GM21515 (cell line): ENCODE results near the gene AIPL1.

Source experiments
- ATAC-seq: cut with Tn5 transposase; IDR thresholded peaks from one replicate; pipeline ENCODE4 v1.9.1; 2021; ENCODE audit not compliant: unreplicated experiment

AIPL1 gene

DNA sequence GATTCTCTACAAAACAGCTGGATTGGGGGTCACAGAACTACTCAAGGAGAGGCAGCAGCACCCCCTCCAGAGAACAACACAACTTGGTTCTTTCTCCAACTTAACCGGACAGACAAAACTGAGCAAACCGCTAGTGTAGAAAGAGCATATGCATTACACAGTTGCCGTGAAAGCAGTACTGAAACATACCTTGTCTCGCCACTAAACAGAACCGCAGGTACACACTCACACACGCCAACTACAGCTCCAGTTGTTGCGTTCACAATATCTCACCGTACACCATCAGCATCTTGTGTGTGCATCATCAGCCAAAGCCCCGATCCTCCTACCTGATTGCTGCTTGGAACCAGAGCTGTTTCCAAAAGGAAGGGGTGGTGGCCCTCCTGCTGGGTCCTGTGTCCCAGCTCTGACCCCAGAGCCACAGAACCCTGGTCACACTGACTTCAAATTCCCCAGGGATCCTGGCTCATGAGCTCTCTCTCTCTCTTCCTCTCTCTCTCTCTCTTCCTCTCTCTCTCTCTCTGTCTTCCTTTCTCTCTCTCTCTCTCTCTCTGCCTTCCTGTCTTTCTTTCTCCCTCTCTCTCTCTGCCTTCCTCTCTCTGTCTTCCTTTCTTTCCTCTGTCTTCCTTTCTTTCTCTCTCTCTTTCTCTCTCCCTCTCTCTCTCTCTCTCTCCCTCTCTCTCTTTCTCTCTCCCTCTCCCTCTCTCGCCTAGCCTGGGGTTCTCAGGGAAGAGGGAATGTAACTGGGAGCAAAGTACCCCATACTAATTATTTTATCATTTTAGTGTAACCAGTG, 17.7 kb upstream of the AIPL1 start:
- ATAC-seq, result no peak

DNA sequence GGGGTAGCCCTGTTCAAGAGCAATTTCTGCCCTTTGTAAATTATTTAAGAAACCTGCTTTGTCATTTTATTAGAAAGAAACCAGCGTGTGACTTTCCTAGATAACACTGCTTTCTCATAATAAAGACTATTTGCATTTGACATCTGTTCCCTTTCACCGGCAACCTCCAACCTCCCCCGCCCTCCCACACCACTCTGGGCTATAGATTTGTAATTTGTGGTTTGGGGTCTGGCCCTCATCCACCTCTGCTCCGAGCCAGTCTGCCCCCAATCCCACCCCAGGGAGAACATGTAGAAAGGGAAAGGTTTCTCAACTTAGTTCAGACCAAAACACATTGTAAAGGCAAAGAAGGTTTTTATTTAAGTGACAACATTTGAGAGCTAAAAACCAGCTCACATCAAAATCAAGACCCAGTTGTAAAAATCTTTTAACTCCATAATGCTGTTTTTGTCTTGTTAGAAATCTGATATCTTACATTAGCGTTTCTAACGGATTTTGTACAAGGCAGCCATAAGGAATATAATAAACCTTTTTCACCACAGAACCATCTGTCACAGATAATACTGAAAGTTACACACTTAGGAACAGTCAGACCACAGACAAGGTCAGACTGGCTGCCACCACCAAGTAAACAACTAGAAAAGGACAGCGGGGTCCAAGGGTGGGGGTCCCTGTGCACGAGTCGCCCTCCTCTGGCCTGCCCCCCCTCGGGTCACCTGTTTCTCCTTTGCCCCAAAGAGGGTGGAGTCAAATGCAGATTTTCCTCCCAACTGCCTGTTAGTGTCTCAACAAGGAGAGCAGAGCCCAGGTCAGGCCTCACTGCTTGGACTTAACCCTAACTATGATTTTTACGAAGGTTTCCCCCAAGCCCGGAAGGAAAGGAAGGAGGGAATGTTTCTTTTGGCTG, 16.3 kb upstream of the AIPL1 start:
- no peak for ATAC-seq

DNA sequence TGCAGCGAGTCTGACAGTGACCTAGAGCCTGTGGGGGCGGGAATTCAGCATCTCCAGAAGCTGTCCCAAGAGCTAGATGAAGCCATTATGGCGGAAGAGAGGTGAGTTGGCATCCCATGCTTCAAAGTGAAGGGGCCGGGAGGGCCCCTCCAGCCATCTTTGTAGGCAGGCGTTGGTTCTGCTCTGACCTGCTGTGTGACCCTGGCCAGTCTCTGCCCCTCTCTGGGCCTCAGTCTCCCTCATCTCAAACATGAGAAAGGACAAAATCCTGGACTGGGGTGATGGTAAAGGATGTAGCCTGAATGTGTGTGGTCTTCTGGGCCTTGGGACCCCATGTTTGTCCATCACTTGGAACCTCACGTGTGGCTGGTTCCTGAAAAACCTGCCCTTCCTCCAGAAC, 14.4 kb upstream of the AIPL1 start:
- no peak for ATAC-seq

DNA sequence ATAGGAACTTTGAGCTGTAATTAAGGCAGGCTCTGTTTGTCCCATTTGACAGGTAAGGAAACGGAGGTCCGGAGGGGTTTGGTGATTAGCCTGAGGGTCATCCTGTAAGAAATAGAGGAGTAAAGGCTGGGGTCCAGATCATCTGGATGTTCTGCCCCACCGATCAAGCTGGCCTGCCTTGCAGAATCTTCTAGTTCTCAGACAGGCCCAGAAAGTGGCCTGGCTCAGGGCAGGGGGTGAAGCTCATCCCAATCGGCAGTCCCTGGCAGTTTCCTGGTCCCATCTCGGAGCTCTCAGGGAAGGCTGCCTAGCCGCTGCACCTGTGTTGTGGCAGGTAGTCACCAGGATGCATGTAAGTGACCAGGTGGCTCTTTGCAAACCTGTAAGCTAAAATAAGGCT, 13.6 kb upstream of the AIPL1 start:
- ATAC-seq, result no peak

DNA sequence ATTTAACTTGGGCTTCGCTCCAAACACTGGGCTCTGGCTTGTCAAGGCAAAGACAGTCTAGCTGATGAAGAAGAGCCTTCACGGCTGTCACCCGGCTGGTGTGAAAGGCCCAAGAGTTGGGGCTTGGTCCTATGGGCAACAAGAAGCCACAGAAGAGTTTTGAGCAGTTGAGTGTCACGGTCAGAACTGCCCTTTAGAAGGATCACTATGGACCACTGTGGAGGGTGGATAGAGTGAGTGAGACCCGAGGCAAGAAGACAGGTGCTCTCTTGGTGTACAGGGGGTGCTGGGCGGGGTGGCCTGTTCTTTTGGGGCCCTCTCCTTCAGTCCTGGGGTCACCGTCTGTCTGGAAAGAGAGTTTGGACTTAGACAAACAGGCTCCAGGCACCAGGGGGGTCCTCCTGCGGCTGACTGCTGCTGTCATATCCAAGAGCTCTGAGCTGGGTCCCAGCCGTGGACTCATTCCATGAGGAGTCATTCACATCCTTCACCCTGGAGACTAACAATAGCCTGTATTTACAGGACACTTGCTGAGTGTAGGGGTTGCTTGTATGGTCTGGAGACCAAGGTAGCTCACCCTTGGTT, 11.7 kb upstream of the AIPL1 start:
- ATAC-seq, result no peak

DNA sequence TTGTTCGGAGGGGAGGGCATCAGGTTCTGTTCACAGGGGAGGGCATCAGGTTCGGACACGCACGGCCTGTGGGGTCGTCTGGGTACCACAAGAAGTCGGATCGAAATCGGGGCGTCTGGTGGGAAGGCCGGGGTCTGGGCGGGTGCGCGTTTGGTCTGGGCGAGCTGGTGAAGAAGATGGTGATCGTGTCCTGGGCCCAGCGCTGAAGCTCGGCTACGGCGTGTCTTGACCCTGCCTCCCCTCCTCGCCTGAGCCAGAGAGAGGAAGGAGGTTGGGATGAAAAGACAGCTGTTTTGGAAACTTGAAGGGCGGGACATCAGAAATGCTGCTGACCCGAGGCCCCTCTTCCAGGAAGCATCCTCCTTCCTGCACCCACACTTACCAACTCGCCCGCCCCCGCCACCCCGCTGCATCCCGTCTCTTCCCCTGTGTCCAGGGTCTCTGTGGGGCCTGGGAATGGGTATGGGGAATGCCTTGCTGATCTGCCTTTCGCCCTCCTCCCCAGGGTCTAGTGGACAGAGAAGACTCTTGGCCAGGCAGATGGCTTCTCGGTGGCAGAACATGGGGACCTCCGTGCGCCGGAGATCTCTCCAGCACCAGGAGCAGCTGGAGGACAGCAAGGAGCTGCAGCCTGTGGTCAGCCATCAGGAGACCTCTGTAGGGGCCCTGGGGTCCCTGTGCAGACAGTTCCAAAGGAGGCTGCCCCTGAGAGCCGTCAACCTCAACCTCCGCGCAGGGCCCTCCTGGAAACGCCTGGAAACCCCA, 9.8 kb upstream of the AIPL1 start:
- no peak for ATAC-seq

DNA sequence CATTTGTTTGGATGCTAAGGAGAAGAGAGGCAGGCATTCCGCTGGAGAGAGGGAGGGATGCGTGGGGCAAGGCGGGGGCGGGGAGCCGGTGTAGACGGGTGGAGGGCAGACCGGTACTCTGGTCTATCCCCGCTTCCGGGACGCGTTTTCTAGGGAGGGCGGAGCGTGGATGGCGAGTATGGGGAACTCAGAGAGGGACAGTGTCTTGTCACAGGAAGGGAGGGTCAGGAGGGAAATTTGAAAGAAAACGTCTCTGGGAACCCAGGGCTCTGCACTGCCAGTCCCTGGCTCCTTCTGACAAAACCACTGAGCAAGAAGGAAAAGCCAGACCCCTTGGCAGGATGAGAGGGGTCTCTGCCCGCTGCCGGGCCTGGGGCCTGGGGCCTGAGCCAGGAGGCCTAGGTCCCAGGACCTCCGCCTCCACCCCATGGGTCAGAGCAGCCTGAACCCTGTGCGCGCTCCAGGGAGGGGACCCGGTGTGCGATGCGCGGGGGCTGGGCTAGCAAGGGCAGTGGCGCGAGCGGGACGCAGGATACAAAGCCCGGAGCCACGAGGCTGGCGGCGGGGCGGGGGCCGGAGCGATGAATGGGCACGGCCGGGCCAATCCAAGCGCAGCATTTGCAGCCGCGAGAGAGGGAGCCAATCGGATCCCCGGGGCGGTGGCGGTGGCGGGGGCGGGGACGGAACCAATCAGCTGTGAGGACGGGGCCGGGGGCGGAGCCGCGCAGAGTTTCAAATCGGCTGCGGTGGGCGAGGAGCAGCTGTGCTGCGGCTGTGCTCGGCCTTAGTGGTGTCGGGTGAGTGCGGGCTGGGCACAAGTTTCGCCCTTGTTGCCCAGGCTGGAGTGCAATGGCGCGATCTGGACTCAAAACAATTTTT, 9.0 kb upstream of the AIPL1 start, which contains the start of gene PIMREG:
Gene PIMREG (plus strand): TSS at position 764 of the 879 bp plus-strand sequence. CDS start 656 bp downstream, outside the sequence.
- no peak for ATAC-seq

DNA sequence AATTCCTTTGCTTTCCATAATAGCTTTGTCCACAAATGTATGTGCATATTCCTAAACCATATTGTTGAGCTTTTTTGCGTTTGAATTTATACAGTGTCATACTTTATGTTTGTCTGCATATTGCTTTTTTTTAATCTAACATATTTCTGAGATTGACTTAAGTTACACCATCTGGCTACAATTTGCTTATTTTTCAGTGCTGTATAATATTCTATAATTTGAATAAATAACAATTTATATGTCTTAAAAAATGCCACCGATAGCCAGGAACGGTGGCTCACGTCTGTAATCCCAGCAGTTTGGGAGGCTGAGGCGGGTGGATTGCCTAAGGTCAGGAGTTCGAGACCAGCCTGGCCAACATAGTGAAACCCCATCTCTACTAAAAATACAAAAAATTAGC, 7.9 kb upstream of the AIPL1 start:
- ATAC-seq, result no peak

DNA sequence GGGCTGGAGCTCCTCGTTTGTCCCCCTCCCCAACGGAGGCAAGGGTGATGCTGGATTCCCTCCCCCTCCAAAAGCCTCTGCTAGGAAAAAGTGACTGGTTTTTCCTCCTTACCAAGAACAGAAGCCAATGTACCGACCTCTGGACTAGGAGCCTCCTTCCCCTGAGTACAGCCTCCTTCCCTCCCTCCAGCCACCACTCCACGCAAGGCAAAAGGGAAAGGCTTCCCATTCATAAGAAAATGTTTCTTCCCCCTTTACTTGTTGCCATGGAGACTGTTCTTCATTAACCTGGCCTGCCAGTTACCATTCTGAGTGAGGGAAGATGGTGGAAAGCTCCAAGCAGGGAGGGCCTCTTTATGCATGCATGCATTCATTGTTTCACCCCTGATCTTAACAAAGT, 5.0 kb upstream of the AIPL1 start:
- ATAC-seq, result no peak

DNA sequence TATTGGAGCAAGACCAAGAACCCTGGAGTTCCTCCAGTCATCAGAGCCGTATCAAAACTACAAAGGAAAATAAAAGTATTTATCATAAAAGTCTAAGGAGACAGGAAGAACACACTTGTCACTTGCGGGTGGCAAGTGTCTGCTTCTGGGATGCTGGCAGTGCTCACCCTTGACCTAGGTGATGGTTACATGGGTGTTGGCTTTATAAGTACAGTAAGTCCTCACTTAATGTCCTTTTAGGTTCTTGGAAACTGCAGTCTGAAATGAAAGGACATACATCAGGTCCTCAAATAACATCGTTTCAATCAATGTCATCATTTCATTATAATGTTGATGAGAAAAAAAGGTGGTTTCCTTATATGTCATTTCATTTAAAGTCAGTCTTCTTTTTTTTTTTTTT, 3.0 kb upstream of the AIPL1 start:
- ATAC-seq, result no peak

DNA sequence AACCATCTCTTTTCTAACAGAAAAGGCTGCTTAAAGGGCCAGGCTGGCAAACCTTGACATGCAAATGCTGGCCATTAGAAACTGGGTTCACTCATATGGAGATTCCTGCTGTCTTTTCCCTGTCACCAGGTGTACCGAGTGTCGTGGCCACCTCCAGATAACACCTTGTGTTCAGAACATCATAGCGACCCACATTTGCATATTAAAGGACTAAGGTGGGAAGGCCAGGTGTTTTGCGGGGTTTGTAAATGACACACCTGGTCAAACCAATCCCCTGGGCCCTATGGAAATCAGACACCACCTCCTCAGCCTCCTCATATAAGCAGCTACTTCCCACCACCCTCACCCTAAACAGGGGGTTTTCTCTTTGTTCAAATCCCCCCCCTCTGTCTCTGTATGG, 2.5 kb upstream of the AIPL1 start:
- ATAC-seq, result no peak

DNA sequence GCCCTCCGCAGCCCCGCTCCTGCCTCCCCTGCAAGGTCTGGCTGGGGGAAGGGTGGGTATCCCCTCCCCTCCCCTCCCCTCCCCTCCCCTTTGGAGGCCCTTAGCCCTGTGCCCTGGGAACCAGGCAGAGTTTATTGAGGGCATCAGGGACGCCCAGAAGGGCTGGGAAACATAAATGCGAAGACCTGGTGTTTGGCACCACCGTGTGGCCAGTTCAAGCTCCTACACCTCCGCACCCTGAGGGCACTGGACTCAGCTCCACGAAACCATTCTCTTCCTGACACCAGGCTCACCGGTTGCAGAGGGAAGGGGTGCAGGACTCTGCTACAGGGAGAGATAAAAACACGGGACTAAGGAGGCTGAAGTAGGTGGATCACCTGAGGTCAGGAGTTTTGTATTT, 1.0 kb upstream of the AIPL1 start:
- ATAC-seq, result no peak

DNA sequence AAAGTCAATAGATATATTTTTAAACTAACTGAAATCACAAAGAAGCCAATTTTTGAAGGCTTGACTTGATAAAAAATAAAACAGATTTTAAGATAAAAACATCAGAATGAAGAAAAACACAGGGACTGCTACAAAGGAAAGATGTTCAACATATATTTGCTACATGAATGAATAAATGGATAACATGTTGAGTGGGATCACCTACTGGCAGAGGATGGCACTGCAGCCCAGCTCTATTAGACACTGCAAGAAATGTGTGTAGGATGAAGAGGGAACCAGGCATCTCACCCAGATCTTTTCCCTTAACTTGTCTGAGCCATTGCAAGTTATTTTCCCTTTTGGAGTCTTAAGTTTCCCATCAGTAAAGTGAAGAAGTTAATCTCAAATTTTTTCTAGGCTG, 4.2 kb downstream of the AIPL1 start:
- no peak for ATAC-seq

DNA sequence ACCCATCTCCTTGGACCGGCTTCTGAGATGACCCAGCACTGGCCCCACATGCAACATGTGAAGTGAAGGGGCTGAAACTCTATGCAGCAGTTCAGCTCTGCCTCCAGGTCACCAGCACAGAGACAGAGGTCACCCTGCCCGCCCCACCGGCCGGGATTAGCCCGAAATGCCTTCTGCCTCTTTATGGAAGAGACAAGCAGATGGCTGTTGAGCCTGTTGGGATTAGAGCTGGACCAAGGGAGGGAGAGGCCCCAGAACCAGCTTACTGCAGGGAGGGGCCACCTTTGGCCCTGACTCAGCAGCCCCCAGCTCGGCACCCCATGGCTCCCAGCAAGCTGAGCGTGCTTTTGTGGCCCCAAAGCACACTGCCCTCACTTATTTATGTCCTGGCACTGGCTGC, 5.7 kb downstream of the AIPL1 start:
- no peak for ATAC-seq

DNA sequence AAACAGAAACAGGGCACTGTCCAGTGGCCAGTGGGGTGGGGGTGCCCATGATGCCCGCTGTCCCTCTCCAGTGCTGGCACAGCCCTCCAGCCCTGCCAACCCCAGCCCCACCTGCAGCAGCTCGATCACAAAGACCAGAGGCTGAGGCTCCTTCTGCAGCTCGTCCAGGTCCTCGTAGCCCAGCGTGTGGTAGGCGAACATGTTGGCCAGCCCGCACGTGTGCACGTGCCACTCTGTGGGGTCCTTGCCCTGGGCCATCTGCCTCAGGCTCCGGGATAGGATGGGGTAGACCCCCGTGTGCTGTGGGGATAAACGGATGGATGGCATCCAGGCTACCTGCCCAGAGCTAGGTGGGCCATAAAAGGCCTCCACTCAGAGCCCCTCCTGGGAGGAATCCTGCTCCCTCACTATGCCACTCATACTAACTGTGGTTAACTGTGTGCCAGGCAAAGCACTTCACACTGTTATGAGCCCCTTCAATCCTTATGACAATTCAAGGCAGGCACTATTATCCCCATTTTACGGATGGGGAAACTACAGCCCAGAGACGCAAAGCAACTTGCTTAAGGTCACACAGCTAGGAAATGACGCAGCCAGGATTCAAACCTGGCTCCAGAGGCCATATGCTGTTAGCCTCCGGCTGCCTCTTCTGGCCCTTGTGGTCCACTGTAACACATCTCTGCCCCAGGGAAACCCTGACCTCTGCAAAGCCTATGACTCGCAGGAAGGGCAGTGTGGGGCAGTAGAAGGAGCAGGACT, 6.5 kb downstream of the AIPL1 start:
- no peak for ATAC-seq

DNA sequence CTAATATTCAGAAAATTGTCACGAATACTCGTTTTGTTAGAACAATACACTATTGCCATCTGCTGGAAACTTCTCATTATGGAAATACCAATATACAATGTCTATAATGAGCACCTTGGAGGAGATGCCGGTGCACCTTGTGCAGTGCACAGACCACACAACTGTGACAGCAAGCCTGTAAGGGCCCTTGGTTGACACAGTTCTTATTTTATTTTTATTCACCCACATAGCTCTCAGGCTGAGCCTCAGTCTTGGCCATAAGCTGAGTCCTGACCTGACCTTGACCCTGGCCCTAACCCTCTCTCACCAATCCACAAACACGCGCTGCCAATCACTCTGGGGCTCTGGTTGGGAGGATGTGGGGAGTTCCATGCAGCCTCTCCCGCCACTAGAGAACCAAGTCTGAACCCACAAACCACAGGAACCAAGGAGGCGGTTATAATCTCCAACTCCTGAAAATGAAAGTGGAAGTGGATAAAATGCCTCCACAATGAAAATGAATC, 7.6 kb downstream of the AIPL1 start:
- ATAC-seq, result no peak

DNA sequence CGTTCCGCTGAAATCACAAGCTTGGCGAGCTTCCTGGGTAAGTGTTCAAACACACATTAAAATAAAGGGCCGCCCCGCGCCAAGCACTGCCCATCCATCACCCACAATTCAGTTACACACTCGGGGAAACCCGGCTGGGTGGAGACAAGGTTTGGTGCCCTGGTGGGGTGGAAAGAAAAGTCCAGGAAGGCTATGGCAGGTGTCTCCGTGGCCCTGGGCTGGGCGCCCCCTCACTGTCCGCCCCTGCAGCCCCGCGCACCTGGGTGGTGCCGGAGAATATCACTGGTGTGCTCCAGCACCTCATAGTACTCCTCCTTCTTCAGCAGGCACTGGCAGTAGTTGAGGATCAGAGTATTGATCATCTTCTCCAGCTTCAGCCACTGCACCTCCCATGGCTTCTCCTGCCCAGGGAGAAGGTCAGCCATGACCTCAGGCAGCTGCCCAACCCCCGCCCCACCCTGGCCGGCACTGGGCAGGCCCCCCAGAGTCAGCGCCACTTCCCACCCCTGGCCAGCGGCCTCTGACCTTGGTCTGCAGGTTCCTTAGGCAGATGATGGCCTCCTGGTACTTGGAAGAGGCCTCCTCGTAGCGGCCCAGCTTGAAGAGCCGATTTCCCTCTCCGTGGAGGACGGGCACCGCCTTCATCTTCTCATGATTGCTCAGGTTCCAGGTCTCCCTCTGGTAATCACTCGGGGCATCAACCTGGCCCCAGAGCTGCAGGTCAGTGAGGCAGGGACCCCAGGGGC, 8.4 kb downstream of the AIPL1 start:
- ATAC-seq, result no peak

DNA sequence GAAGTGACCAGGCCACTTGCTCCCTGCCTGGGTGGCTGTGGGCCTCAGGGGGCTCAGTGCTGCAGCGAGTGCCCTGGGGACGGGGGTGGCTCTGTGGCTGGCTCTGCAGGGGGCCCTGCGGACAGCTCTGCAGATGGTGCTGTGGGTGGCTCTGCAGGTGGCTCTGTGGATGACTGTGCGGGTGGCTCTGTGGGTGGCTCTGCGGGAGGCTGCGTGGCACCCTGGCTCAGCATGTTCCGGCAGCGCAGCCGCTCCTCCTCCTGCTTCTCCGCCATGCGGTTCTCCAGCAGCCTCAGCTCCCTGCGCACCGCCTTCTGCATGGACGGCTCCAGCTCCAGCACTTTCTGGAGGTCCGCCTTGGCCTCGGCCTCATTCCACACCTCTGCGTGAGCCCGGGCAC, 9.5 kb downstream of the AIPL1 start:
- ATAC-seq, result no peak
